AG09309 (cell line): Measurements from ENCODE around the gene TRPT1.

Source experiments
- DNase-seq: peaks from one replicate; pipeline ENCODE4 v3.0.0-alpha.2; 2010; ENCODE audit warnings: low read depth
- H3K4me3 ChIP-seq: 2 replicates; pipeline ENCODE4 v1.5.1; 2011; ENCODE audit warnings: mild to moderate bottlenecking, low read depth, low read length, moderate library complexity; ENCODE audit not compliant: control insufficient read depth
- CTCF ChIP-seq: IDR thresholded peaks from 2 replicates; pipeline ENCODE4 v1.5.1; 2011; ENCODE audit warnings: mild to moderate bottlenecking, low read depth, low read length, inconsistent platforms; ENCODE audit not compliant: insufficient read depth, control insufficient read depth; ENCODE audit errors: missing control alignments

Gene TRPT1

GRCh38 chr11:64262271-64263002 lies 36.5 kb upstream of the TRPT1 start:
- no peak for TF ChIP-seq CTCF
- no peak for DNase-seq
- H3K4me3 ChIP-seq = no peak overlapping the region

GRCh38 chr11:64261556-64262080 lies 35.6 kb upstream of the TRPT1 start:
- DNase-seq = no peak
- no peak for TF ChIP-seq CTCF
- no peak overlapping the region for H3K4me3 ChIP-seq

- DNase-seq = no peak
- no peak for TF ChIP-seq CTCF
These were observed 34.2 kb upstream of the TRPT1 start for GRCh38 chr11:64260147-64260708.

GRCh38 chr11:64259533-64260067 lies 33.6 kb upstream of the TRPT1 start:
- TF ChIP-seq CTCF = no peak
- no peak for DNase-seq
- no peak overlapping the region for H3K4me3 ChIP-seq

More at GRCh38 chr11:64260147-64260708, 34.2 kb upstream of the TRPT1 start:
- no peak overlapping the region for H3K4me3 ChIP-seq

- H3K4me3 ChIP-seq = no peak overlapping the region
- no peak for TF ChIP-seq CTCF
- no peak for DNase-seq
These were observed 33.1 kb upstream of the TRPT1 start for GRCh38 chr11:64258946-64259532.

GRCh38 chr11:64258356-64258755 lies 32.4 kb upstream of the TRPT1 start:
- no peak for TF ChIP-seq CTCF
- DNase-seq = no peak
- H3K4me3 ChIP-seq = no peak overlapping the region
